Neural progenitor cell (in vitro differentiated cells): ENCODE data around the gene SIVA1. TPM values are rescaled to one million over a fixed set of nuclear protein-coding genes. Genes with fewer than 3 reads are reported as not detected.

Source experiments
- DNase-seq: peaks from one replicate; pipeline ENCODE4 v3.0.0-alpha.2; 2016; ENCODE audit warnings: low spot score
- H2AFZ ChIP-seq: fragments of 200-600 bp; sonication (generic); replicated peaks from 2 replicates; pipeline ENCODE4 v1.6.1; 2016; ENCODE audit warnings: antibody characterized with exemption
- H3F3A ChIP-seq: fragments of 200-600 bp; sonication (generic); 2 replicates; pipeline ENCODE4 v1.6.1; 2016; ENCODE audit warnings: antibody characterized with exemption, low read depth
- H3K27ac ChIP-seq: fragments of 200-600 bp; sonication (generic); 2 replicates; pipeline ENCODE4 v1.5.1; 2016; ENCODE audit warnings: mild to moderate bottlenecking
- H3K27me3 ChIP-seq: fragments of 200-600 bp; sonication (generic); 2 replicates; pipeline ENCODE4 v1.6.1; 2016; ENCODE audit warnings: mild to moderate bottlenecking, moderate library complexity
- H3K36me3 ChIP-seq: fragments of 200-600 bp; sonication (generic); 2 replicates; pipeline ENCODE4 v1.5.1; 2016
- H3K4me1 ChIP-seq: fragments of 200-600 bp; sonication (generic); 2 replicates; pipeline ENCODE4 v1.6.1; 2016; ENCODE audit warnings: mixed run types
- H3K4me2 ChIP-seq: fragments of 200-600 bp; sonication (generic); 2 replicates; pipeline ENCODE4 v1.6.1; 2016
- H3K4me3 ChIP-seq: fragments of 200-600 bp; sonication (generic); 2 replicates; pipeline ENCODE4 v1.5.1; 2016
- H3K79me2 ChIP-seq: fragments of 200-600 bp; sonication (generic); 2 replicates; pipeline ENCODE4 v1.6.1; 2016; ENCODE audit warnings: low read depth
- H3K9ac ChIP-seq: fragments of 200-600 bp; sonication (generic); 2 replicates; pipeline ENCODE4 v1.6.1; 2016
- H3K9me3 ChIP-seq: fragments of 200-600 bp; sonication (generic); 2 replicates; pipeline ENCODE4 v1.5.1; 2016; ENCODE audit warnings: low read depth
- H4K20me1 ChIP-seq: fragments of 200-600 bp; sonication (generic); 2 replicates; pipeline ENCODE4 v1.6.1; 2016; ENCODE audit warnings: low read depth
- H3K27ac Mint-ChIP-seq: 3 replicates; pipeline ENCODE4 v1.8.0; 2021; ENCODE audit warnings: mixed read lengths
- H3K27me3 Mint-ChIP-seq: 2 replicates; pipeline ENCODE4 v1.8.0; 2022; ENCODE audit warnings: low read depth, mild to moderate bottlenecking, inconsistent platforms, moderate library complexity, mixed read lengths; ENCODE audit not compliant: insufficient read depth
- H3K36me3 Mint-ChIP-seq: 3 replicates; pipeline ENCODE4 v1.8.0; 2021; ENCODE audit warnings: mixed read lengths
- H3K4me1 Mint-ChIP-seq: 3 replicates; pipeline ENCODE4 v1.8.0; 2021; ENCODE audit warnings: mixed read lengths
- H3K4me3 Mint-ChIP-seq: 3 replicates; pipeline ENCODE4 v1.8.0; 2021; ENCODE audit warnings: mild to moderate bottlenecking, moderate library complexity, mixed read lengths
- H3K9me3 Mint-ChIP-seq: 3 replicates; pipeline ENCODE4 v1.8.0; 2020; ENCODE audit warnings: mixed read lengths
- EZH2 ChIP-seq: fragments of 200-600 bp; sonication (generic); IDR thresholded peaks from 2 replicates; pipeline ENCODE4 v1.6.1; 2017; ENCODE audit warnings: antibody characterized with exemption, mild to moderate bottlenecking, moderate library complexity
- EZH2phosphoT487 ChIP-seq: fragments of 200-600 bp; sonication (generic); IDR thresholded peaks from 2 replicates; pipeline ENCODE4 v1.6.1; 2017; ENCODE audit warnings: antibody characterized with exemption
- total RNA-seq: library from RNA; depleted of rRNA; stranded (reverse); fragments of >200 nt; gene quantifications from 2 replicates; pipeline ENCODE4 v1.2.3, GENCODE V29; 2015; ENCODE audit warnings: low replicate concordance
- TF ChIP-seq, protein P1 (sequence below): fragments of 200-600 bp; sonication (generic); IDR thresholded peaks from 2 replicates; pipeline ENCODE4 v1.5.1; 2017; ENCODE audit warnings: antibody characterized with exemption, mild to moderate bottlenecking

The SIVA1 gene
- total RNA-seq, 1 donor from 2014 or later = 139 TPM

DNA sequence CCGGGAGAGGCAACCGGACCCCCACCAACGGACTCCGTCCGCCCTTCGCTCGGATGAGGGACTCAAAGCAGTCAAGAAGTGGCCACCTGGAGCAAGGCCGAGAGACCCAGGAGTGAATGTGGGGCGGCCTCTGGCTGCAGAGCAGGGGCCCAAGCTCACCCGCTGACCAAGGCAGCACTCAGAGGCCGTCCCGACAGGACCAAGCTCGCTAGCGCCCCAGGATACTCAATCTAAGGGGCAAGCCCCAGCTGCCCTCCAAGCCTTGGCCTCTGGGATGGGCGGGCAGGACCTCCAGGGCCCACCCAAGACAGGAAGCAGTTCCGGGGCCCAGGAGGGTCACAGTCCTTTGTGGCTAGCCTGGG is 41.7 kb downstream of the SIVA1 start:
- Histone ChIP-seq H3K9ac (peak overlapping the region; percentile 60), H3K27me3 (peaks cover 39% of the 10 kb centered on the region), H3K4me1 (peaks cover 24% of the 10 kb centered on the region), H3F3A (peaks cover 34% of the 10 kb centered on the region), H2AFZ (no peak overlapping the region), H3K4me3 (peak overlapping the region; percentile 95), H3K36me3 (no peaks in the 10 kb centered on the region), H3K4me2 (peak overlapping the region; percentile 100), H3K9me3 (no peaks in the 10 kb centered on the region), H3K27ac (no peak overlapping the region), H4K20me1 (peaks cover 59% of the 10 kb centered on the region), H3K79me2 (peaks cover 36% of the 10 kb centered on the region)
- Mint-ChIP-seq H3K27ac (peak overlapping the region; percentile 74), H3K4me1 (peaks cover 41% of the 10 kb centered on the region), H3K36me3 (peaks cover 2% of the 10 kb centered on the region), H3K27me3 (peaks cover 23% of the 10 kb centered on the region), H3K9me3 (no peaks in the 10 kb centered on the region), H3K4me3 (peak overlapping the region; percentile 95)
- peak; percentile 66 for DNase-seq
- no peak for TF ChIP-seq EZH2phosphoT487

DNA sequence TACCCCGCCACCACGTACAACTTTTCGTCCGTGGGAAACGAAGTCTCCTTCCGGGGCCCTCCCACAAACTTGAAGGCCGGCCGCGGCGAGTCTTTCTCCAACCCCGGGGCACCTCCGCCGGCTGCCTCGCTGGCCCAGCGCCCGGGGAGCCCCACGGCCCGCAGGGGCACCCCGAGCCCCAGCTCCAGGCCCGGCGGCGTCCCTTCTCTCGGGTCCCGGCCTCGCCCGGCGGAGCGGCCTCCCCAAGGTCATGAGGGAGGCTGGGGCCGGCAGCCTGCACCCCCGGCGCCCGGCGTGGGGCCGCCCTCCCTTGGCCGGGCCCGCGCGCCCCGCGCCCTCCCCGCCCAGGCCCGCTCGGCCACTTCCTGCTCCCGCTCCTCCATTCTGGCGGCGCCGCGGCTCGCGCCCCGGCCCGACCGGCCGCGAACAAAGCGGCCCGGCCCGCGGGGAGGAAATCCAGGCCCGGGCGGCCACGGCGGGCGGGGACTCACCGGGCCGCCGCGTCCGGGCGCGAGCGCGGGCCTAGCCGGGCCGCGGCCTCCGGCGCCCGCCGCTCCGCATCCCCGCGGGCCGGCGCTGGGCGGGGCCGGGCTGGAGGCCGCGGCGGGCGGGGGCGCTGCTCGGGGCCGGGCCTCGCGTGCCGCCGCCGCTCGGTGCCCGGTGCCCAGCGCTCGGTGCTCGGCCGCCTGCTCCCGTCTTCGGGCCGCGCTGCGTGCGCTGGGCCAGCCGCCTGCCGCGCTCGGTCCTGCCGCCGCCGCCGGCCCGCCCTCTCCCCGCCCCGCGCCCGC is 42.2 kb downstream of the SIVA1 start, which contains the start of gene AKT1:
TSS of gene AKT1 (minus strand) at position 756 of the 788 bp plus-strand sequence. CDS start 3,105 bp downstream, outside the sequence.
- H3K36me3 Mint-ChIP-seq = peaks cover 2% of the 10 kb centered on the region
- peak within 1 kb of the TSS; percentile 95 for H3K4me3 Mint-ChIP-seq
- no peaks in the 10 kb centered on the region for H3K9me3 ChIP-seq
- peak; percentile 77 for DNase-seq
- peak within 1 kb of the TSS; percentile 100 for H3K4me2 ChIP-seq
- H3K4me1 Mint-ChIP-seq = peaks cover 45% of the 10 kb centered on the region
- no peak within 1 kb of the TSS for H3K27ac ChIP-seq
- H3K36me3 ChIP-seq = no peaks in the 10 kb centered on the region
- peaks cover 26% of the 10 kb centered on the region for H3K27me3 Mint-ChIP-seq
- no peak within 1 kb of the TSS for H3K27ac Mint-ChIP-seq
- peak within 1 kb of the TSS; percentile 60 for H3K9ac ChIP-seq
- peaks cover 45% of the 10 kb centered on the region for H3K27me3 ChIP-seq
- peaks cover 36% of the 10 kb centered on the region for H3K79me2 ChIP-seq
- peaks cover 2% of the 10 kb centered on the region for H3K9me3 Mint-ChIP-seq
- H2AFZ ChIP-seq = no peak within 1 kb of the TSS
- TF ChIP-seq EZH2 (peak; percentile 9), EZH2phosphoT487 (no peak)
- H3K4me3 ChIP-seq = peak within 1 kb of the TSS; percentile 95
- peaks cover 58% of the 10 kb centered on the region for H4K20me1 ChIP-seq
- peaks cover 40% of the 10 kb centered on the region for H3F3A ChIP-seq
- H3K4me1 ChIP-seq = peaks cover 24% of the 10 kb centered on the region

DNA sequence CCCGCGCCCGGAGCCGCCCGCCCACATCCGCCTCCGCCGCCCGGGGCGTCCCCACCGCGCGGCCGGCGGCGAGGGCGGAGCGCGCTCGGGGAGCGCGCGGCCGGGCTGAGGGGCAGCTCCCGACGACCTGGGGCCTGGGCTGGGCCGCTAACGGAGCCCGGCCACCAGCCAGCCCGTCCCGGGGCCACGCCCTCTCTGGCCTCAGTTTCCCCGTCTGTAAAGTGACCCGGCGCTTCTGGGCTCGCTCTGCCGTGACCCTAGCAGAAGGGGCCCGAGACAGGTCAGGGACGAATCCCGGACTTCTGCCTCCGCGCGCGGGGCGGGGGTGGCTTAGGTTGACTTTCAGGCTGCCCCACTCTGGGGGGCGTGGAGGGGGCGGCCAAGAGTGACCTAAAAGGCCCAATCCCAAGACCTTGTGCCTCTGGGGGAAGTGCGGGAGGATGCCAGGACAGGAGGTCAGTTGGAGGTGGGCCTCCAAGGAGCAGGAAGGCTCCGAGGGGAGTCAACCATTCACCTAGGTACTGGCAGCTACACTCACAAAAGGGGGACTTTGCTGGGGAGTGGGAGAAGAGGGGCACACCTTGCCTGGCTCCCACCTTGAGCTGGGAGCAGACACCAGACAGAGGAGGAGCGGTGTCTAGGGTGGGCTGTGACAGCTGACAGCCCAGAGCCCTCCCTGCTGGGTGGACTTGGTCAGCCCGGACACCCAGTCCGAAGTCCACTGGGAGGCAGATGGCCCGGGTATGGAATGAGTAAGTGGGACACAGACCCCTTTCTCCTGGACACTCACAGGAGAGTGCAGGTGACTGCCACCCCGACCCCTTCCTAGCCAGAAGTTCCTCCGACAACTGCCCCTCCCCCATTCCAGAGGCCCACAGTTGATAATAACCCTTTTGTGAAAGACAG is 43.1 kb downstream of the SIVA1 start:
- Histone ChIP-seq H3K27ac (no peak overlapping the region), H3K27me3 (peaks cover 53% of the 10 kb centered on the region), H3K4me2 (peak overlapping the region; percentile 85), H3K79me2 (peaks cover 36% of the 10 kb centered on the region), H4K20me1 (peaks cover 50% of the 10 kb centered on the region), H3K9ac (no peak overlapping the region), H3K36me3 (no peaks in the 10 kb centered on the region), H3K4me3 (peak overlapping the region; percentile 50), H3K4me1 (peaks cover 24% of the 10 kb centered on the region), H3K9me3 (no peaks in the 10 kb centered on the region), H2AFZ (no peak overlapping the region), H3F3A (peaks cover 41% of the 10 kb centered on the region)
- Mint-ChIP-seq H3K4me1 (peaks cover 45% of the 10 kb centered on the region), H3K9me3 (peaks cover 2% of the 10 kb centered on the region), H3K27me3 (peaks cover 26% of the 10 kb centered on the region), H3K27ac (no peak overlapping the region), H3K36me3 (peaks cover 2% of the 10 kb centered on the region), H3K4me3 (peak overlapping the region; percentile 84)
- TF ChIP-seq EZH2phosphoT487 = no peak
- TF ChIP-seq EZH2 = no peak
- TF ChIP-seq, protein P1, sequence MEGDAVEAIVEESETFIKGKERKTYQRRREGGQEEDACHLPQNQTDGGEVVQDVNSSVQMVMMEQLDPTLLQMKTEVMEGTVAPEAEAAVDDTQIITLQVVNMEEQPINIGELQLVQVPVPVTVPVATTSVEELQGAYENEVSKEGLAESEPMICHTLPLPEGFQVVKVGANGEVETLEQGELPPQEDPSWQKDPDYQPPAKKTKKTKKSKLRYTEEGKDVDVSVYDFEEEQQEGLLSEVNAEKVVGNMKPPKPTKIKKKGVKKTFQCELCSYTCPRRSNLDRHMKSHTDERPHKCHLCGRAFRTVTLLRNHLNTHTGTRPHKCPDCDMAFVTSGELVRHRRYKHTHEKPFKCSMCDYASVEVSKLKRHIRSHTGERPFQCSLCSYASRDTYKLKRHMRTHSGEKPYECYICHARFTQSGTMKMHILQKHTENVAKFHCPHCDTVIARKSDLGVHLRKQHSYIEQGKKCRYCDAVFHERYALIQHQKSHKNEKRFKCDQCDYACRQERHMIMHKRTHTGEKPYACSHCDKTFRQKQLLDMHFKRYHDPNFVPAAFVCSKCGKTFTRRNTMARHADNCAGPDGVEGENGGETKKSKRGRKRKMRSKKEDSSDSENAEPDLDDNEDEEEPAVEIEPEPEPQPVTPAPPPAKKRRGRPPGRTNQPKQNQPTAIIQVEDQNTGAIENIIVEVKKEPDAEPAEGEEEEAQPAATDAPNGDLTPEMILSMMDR = no peak
- no peak for DNase-seq

DNA sequence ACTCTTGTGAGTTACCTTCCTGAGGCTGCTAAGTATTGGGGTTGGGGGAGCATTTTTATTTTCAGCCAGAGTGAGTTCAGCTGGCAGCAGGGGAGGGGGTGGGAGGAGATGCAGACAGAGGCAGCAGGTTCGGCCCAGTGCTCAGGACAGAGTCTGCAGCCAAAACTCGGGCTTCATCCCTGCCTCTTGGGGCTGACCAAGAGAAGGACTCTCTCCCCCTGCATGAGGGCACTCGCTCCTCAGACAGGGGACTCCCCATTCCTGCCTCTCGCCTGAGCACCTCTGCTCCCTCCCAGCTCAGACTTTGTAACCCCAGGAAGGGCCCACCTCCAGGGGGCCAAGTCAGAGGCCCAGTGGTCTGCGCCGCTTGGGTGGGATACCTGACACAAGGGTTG is 43.7 kb downstream of the SIVA1 start:
- H3K27ac Mint-ChIP-seq = no peak overlapping the region
- DNase-seq = no peak

More for the DNA sequence above, 43.7 kb downstream of the SIVA1 start:
- H3K36me3 Mint-ChIP-seq = no peaks in the 10 kb centered on the region
- no peaks in the 10 kb centered on the region for H3K36me3 ChIP-seq
- no peak for TF ChIP-seq EZH2phosphoT487
- TF ChIP-seq, protein P1 = no peak
- TF ChIP-seq EZH2 = no peak
- H3K4me1 Mint-ChIP-seq = peaks cover 46% of the 10 kb centered on the region
- no peak overlapping the region for H3K9ac ChIP-seq
- peaks cover 32% of the 10 kb centered on the region for H3K79me2 ChIP-seq
- H3K4me3 Mint-ChIP-seq = peak overlapping the region; percentile 84
- H3K4me2 ChIP-seq = peak overlapping the region; percentile 85
- no peak overlapping the region for H3K27ac ChIP-seq
- peaks cover 43% of the 10 kb centered on the region for H3F3A ChIP-seq
- H3K27me3 Mint-ChIP-seq = peaks cover 30% of the 10 kb centered on the region
- H4K20me1 ChIP-seq = peaks cover 48% of the 10 kb centered on the region
- H3K9me3 ChIP-seq = no peaks in the 10 kb centered on the region
- peaks cover 24% of the 10 kb centered on the region for H3K4me1 ChIP-seq
- H3K27me3 ChIP-seq = peaks cover 60% of the 10 kb centered on the region
- H3K4me3 ChIP-seq = no peak overlapping the region
- no peak overlapping the region for H2AFZ ChIP-seq
- peaks cover 2% of the 10 kb centered on the region for H3K9me3 Mint-ChIP-seq
